Skin epidermis (tissue), 12 donors: ENCODE results near the gene PLA2G2A.
"Not testable (repeated sequence)": the region's sequence is repeated elsewhere in the genome, so short reads cannot be mapped to it uniquely, and the experiment has no call there.

ENCODE experiments used
- H3K27ac ChIP-seq, 21 experiments: fragments of 200-600 bp; sonication (generic) in 11 of 21; one replicate each; pipeline ENCODE4 v1.5.0; 2020; ENCODE audit warnings: mild to moderate bottlenecking in 3 of 21, inconsistent platforms in 2 of 21, moderate library complexity in 2 of 21
- H3K4me3 ChIP-seq, 7 experiments: fragments of 200-600 bp; sonication (generic) in 2 of 7; one replicate each; pipeline ENCODE4 v1.5.0; 2020; ENCODE audit warnings: inconsistent platforms in 2 of 7, mild to moderate bottlenecking in 2 of 7, moderate library complexity in 1 of 7

Gene PLA2G2A

DNA sequence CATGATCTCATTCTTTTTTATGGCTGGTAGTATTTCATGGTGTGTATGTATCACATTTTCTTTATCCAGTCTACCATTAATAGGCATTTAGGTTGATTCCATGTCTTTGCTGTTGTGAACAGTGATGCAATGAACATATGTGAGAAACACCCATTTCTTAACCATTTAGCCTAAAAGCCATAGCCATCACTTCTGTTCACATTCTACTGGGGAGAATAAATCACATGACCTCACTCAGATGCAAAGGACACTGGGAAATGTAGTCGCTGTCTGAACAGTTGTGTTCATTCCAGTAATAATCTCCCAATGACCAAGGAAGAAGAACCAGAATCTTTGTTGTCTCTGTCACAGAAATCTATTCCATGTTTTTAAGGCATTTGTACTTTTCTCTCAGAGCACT is 40.9 kb downstream of the PLA2G2A start:
- Histone ChIP-seq H3K27ac (no peak overlapping the region), H3K4me3 (no peak overlapping the region)

DNA sequence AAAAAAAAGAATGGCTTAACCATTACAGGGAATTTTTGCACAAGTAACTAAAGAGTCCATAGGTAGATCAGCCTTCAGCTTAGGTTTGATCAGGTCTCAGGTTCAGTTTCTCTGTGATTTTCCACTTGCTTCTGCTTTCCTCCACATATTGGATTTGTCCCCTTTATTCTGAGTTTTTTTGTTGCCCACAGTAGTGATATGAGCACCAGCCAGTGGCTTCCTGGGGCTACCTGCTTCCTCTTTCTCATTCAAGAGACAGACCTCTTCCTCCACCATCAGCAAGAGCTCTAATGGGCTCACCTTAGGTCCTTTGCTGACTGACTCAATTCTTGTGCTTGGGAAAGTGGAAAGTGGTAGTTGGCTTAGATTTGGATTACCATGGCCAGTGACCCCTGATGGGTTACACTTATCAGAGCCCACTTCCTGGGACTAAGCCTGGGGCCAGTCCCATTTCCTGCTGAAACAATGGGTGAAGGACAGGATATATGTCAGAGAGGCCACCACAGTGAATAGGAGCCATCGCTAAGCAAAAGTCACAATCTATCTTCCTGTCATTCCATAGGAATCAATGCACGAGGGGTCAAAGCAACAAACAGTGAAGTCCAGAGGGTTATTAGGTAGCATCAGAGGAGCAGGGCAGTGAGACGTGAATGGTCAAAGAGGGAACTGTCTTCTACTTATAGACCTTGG is 43.2 kb downstream of the PLA2G2A start:
- Histone ChIP-seq H3K27ac (no peak overlapping the region), H3K4me3 (no peak overlapping the region)

DNA sequence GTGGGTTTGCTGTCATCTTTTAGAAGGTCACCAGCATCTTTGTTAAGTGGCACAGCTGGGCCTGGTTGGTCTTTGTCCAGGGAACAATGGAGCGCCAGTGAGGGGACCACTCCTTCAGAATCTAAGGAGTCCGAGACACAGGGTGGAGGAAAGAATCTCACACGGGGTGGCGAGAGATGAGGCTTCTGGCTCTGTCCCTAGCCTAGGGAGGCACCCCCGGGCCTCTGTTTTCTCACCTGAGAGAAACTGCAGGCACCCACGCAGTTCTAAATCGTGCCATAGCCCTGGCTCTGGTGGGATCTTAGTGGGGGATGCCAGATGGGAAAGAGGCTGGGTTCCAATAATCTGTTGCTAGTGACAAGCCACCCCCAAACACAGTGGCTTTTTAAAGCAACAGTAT is 45.1 kb downstream of the PLA2G2A start:
- Histone ChIP-seq H3K4me3 (no peak overlapping the region), H3K27ac (no peak overlapping the region)

DNA sequence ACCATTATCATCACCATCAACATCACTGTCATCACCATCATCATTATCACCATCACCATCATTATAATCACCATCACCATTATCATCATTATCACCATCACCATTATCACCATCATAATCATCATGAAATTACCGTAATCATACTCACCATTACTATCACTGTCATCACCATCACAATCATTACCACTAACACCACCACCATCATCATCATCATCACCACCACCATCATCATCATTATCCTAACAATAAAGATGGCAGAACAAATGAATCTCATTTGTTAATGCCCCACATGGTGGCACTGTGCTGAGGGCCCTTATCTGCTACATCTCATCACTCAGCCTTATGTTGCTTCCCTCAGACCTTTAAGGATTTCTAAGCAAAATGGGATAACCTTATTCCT is 46.6 kb downstream of the PLA2G2A start:
- no peak overlapping the region for H3K27ac ChIP-seq
- no peak overlapping the region for H3K4me3 ChIP-seq

DNA sequence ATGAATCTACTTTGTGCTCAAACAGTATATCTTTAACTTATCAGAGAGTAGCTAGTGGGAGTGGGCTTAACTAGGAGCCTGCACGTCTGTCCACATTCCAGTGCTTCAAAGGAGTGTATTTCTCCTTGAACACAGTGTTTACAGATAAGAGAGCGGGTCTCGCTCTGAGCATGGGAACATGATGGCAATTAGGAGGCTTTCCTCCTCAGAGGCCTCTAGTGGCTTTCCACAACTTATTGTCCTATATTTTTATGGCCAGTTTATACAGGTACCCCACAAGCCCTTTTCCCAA is 52.3 kb downstream of the PLA2G2A start:
- not testable (repeated sequence) for H3K27ac ChIP-seq, H3K4me3 ChIP-seq

DNA sequence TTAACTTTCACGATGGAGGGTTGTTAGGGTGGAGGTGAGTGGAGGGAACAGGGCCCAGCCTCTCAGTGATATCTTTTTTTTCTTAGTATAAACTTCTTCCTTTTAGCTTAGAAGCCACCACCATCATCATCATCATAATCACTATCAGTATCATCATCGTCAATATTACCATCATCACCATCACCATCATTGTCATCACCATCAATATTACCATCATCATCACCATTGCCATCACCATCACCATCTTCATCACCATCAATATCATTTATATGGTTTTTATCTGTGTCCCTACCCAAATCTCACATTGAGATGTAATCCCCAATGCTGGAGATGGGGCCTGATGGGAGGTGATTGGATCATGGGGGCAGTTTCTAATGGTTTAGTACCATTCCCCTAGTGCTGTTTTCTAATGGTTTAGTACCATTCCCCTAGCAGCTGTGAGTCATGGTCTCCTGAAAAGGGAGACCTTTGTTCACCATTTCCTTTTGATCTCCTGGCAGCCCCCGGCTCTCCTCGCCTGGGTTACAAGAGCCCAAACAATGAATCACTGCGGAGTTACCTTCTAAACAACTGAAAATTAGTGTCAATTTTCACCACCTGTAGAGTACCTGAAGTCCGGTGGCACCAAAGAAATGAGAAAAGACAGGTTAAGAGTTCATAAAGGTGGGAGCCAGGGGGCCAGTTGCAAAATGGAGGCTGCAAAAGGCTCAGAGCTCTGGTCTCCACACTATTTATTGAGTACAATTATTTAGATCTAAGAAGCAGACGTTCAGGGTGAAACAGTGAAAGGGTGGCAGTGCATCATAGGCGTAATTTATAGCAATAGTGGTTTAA is 52.9 kb downstream of the PLA2G2A start:
- Histone ChIP-seq H3K27ac (no peak overlapping the region), H3K4me3 (no peak overlapping the region)
